CD4-positive, alpha-beta T cell treated with Interleukin-12 subunit alpha and Interleukin-12 subunit beta, for 1 hour (primary cell): ENCODE measurements around the gene USH1G.
"Not testable (repeated sequence)": the region's sequence is repeated elsewhere in the genome, so short reads cannot be mapped to it uniquely, and the experiment has no call there.

Source experiments
- DNase-seq: peaks from one replicate; pipeline ENCODE4 v3.0.0-alpha.2; 2020

USH1G gene

DNA sequence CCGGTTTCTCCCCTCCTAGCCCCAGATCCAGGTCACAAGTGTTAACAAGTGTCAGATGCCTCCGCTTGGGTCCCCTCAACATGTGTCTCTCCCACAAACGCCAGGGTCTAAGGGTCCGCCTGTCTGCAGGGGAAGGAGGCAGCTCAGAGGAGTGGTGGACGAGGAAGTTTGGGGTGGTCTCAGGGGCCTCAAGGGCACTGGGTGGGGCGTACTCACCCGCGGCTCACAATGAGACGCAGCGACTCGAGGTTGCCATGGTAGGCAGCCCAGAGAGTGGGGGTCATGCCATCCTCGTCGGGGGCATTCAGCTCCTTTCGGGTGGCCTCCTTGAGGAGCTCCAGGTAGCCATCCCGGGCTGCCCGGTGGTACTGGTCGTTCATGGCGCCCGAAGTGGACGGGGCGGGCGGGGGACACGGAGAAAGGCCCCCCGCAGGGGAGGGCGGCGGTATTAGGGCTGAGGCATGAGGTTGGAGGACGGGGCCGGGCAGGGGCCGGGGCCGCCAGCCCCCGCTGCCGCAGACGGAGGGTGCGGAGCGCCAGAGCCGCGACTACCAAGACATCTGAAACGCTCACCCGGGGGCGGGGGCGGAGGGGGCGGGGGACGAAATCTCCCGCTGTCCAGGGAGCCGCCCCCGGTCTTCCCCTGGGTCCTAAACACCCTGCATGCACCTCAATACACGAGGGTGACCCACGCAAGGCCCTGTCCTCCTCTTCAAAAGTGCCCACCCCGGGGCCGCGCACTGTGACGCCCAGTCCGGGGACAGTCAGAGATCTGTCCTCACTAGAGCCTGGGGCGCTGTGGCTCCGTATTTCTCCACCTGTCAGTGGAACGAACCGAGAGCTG, at the start of gene USH1G:
Gene USH1G (minus strand): TSS at position 562 of the 844 bp plus-strand sequence. CDS start 182 bp downstream, at position 380.
- DNase-seq = peak; percentile 18

DNA sequence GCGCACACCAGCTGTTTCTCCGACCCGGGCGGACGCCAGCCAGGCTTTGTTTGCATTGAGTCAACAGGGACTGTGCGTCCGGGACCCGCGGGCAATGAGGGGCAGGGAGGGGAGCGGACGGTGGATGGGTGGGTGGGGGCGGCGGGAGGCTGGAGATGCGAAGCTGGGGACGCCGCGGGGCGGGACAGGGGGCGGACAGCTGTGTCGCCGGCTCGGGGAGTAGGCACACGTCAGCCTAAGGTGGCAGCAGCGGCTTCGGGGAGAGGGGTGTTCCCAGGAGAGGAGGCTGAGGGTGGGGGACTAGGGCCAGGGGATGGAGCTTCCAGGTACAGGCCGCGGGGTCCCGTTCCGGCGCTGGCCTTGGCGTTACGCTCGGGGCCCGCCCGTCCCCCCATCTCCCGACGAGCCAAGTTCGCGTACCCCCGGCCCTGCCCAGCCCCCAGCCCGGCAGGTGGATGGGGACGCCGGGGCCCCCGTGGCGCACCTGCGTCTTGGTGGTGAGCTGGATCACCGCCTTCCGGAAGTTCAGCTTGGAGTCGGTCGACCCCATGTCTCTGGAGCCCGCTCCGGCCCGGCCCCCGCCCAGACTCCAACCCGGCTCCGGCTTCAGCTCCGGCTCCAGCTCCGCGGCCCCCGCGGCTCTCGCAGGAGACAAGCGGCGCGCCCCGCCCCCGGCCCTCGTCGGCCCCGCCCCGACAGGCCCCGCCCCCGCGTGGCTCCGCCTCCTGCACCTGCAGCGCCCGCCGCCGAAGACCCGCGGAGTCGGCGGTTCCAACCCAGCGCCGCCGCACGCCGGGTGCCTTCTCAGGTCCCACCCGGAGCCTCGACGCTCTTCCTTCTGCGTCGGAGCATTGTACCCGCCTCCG, 49.3 kb upstream of the USH1G start, which contains the start of gene HID1:
Gene HID1 (minus strand): TSS at position 653 of the 866 bp plus-strand sequence. CDS start 103 bp downstream, at position 550.
- peak; percentile 86 for DNase-seq

DNA sequence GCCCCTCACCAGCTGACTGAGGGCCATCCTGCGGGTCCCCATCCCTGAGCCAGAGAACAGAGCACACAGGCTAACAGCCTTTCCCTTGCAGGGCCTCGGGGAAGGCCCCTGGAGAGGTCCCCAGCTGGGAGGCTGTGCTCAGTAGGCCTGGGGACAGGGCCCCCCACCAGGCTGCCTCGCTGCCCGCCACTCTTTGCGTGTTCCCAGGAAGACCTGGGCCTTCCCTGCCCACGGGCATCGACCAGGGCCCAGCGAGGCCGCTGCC, 48.7 kb upstream of the USH1G start:
- DNase-seq = no peak

DNA sequence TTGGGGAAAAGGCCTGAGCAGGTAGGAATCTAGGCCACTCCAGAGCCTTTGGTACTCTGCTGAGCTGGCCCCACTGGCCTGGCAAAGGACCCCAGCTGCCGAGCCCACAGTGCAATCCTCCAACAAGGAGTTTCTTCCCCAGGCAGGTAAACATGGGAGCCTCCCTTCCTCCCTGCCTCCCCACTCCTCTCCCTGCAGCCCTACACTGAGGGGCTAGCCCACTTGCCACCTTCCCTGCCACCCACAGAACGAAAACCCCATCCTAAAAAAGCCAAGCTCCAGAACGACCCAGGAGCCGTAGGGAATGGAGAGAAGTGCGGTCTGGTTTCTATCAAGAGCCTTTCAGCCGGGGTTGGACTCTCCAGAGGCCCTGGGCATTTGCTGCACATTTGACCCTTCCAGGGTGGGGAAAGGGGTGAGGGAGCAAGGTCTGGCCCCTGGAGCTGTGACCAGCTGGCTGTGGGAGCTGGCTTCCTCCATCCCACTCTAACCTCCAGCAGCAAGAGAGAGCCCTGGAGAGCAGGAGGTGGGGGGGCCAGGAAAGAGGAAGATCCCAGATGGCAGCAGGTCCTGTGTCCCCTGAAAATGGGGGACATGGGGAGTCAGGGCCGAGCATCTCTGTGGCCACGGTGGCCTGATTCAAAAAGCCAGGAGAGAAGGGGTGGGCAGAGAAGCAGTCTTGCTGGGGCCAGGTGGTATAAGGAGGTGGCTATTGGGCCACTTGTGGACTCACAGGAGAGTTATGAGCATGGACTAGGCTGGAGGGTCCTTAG, 48.2 kb upstream of the USH1G start:
- no peak for DNase-seq

DNA sequence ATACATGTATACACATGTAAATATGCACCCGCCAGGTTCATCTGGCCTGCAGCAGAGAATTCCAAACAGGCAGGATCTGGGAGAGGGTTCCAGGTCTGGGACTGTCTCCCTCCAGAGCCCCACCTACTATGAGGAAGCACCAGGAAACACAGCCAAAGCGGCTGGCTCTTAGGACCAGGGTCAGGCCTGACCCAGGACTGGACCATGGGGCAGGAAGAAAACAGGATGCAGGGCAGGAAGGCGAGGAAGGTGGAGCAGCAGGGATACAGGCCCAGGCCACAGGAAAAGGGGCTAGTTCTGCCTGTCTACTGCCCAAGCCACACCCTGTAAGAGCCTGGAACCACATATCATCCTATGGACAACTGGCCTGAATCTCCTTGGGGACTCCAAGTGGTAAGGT, 47.3 kb upstream of the USH1G start:
- no peak for DNase-seq

DNA sequence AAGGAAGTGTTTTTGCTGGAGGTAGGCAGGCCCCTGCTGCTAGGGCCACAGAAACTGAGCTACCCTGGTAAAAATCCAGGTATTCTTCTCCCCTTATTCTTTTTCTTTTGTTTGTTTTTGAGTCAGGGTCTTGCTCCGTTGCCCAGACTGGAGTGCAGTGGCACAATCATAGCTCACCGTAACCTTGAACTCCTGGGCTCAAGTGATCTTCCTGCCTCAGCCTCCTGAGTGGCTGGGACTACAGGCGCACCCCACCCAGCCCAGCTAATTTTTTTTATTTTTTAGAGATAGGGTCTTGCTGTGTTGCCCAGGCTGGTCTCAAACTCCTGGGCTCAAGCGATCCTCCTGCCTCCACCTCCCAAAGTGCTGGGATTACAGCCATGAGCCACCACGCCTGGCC, 46.4 kb upstream of the USH1G start:
- DNase-seq = not testable (repeated sequence)

DNA sequence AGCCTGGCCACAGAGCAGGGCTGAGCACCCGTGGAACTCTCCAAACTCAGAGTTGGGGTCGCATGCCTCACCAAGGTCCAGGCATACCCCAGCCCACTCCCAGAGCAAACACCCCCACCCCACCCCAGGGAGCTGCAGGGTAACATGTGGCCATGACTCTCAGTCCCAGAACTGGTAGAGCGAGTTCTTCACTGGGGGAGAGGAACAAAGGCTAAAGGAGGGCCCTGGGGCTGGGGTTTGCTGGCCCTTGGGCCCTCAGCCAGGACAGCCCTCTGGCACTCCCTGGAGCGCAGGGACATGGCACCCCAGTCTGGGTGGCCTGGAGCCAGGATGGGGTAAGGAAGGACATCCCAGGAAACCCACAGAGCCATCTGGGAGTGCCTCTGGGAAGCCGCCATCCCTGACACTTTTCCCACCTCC, 45.3 kb upstream of the USH1G start:
- DNase-seq = no peak

DNA sequence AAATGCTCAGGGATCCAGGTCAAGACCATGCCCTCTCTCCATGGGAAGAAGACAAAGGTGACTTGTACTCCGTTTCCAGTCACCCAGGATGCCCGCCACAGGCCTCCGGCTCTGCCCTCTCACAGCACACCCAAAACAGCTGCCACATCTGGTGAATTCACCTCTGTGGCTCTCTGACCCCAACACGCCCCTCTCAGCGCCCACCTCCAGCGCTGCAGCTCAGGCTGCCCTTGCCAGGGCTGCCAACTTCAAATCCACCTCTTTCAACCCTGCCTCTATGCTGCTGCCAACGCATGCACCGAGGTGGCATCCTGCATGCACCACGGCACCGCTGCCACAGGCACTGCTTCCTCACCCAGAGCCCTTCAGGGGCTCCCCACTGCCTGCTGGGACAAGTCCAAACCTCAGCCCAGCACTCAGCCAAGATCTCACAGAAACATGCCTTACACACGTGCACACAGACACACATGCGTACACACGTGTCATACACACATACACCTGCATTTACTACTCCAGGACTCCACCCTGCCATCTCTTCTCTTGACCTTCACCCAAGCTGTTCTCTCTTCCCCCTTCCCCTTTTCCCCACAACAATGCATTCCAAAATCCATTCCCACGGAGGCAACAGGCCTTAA, 42.0 kb upstream of the USH1G start:
- DNase-seq = no peak

DNA sequence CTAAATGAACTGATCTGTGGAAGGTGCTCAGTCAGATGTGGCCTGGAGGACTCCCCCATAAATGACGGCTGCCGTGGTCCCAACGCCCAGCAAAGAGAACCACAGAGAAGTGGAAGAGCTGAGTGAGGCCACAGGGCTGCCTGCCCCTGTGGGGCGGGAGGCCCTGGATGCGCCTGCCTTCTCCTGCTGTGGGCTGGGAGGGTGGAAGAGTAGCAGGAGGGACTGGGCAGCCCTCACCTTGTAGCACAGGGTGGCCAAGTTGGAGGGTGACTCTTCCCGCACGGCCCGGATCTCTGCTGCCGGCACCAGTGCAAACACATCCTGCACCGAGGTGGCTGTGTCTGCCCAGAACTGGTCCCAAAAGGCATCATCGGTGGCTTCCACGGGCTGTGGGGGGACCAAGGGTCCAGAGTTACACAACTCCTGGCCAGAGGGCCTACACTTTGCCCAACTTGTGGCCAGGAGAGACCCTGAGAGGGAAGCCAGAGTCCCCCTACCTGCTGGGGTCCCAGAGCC, 41.2 kb upstream of the USH1G start:
- no peak for DNase-seq

DNA sequence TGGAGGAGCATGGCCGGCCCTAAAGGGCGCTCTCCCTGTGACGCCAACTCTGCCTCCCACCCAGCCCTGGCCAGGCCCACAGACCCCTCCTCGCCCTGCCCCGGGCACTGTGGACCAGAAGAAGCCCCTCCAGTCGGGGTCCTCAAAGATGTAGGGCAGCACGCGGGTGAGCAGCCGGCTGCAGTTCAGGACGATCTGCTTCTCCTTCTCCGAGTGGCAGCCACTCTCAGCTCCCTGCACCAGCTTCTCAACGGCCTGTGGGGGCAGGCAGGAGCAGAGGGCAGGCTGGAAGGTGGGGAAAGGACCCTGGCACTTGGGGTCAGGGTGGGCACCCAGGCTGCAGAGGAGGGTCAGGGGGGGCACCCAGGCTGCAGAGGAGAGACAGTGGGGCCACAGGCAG, 40.6 kb upstream of the USH1G start:
- no peak for DNase-seq

DNA sequence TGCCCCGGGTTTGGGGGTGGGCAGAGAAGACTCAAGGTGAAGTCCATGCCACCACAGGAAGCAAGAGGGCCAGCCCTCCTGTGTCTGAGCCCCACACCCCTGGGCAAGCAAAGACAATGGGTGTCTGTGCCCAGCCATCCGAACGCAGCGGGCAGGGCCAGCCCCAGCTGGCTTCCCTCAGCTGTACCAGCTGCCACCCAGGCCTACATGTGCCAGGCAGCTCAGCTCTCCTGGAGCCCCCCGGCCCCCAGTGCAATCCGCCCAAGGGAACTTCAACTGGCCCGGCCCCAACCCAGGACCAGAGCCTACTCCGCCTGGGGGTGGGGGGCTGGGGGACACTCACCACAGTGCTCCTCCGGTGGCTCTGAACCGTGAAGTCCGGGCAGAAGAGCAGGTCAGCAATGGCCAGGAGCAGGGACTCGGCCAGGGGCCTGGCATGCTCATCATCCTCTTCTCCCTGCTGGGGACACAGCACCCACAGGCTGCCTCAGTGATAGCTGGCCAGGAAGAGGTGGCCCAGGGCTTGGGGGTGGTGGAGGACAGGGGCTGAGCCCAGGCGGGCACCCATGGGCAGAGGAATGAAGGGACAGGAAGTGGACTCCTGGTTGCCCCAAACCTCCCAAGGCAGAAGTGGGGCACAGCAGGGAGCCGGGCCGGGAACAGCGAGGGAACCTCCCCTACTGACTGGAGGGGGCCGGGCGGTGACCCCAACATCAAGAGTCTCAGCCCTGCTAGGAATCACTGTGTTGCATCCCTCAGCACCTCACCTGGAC, 39.8 kb upstream of the USH1G start:
- DNase-seq = no peak

DNA sequence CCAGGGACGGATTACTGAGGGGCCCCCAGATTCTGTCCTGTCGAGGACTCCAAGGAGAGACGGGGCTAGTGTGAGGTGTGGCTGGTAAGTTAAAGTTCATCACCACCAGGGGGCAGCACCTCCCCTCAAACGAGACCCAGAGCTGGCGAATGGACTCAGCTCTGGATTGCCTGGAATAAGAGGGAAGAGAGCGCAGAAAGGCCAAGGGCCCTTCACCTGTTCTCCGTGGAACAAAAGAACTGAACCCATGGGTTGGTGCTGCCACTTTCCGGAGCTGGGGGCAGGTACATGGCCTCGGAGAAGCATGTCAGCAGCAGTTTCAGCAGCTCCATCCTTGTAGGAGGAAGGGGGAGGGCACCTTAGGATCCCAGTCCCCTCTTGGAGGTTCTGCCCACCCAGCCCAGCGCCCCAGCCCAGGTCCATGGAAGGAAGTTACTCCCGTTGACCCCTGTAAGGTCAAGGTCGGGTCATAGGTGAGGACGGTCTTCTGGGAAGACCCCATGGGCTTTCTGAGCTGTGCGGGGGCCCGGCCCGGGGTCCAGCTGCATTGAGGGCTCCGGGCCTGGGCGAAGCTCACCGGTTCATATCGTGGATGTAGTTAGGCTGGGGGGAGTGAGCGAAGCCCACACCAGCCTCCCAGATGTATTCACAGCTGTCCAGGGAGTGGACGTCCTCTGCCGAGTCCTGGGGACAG, 38.7 kb upstream of the USH1G start:
- peak; percentile 84 for DNase-seq

DNA sequence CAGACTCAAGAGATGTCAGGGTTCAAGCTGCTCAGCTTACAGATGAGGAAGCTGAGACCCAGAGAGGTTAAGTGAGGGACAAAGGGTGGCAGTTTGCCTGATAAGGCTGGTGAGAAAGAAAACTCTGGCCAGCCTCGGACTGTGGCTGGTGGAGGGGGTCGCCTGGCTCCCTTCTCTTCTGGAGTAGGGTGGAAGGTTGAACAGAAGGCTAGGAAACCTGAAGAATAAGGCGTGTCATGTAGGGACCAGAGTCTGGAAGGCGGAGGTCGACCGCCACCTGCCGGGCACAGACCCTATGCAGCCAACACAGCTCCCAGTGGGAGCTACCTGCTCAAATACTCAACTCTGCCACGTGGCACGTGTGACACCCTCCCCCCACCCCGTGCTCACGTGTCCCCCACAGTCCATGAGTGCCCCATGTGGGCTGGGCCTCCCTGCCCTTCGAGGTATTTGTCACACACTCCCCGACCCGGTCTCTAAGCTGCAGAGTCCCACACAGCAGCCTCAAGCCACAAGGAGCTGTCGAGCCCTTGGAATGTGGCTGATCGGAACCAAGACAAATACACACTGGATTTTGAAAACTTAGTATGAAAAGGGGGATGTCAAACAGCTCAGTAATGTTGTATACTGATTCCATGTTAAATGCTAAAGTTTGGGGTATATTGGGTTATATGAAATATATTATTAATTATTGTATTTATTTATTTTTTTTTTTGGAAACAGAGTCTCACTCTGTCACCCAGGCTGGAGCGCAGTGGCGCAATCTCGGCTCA, 37.7 kb upstream of the USH1G start:
- DNase-seq = peak; percentile 55

DNA sequence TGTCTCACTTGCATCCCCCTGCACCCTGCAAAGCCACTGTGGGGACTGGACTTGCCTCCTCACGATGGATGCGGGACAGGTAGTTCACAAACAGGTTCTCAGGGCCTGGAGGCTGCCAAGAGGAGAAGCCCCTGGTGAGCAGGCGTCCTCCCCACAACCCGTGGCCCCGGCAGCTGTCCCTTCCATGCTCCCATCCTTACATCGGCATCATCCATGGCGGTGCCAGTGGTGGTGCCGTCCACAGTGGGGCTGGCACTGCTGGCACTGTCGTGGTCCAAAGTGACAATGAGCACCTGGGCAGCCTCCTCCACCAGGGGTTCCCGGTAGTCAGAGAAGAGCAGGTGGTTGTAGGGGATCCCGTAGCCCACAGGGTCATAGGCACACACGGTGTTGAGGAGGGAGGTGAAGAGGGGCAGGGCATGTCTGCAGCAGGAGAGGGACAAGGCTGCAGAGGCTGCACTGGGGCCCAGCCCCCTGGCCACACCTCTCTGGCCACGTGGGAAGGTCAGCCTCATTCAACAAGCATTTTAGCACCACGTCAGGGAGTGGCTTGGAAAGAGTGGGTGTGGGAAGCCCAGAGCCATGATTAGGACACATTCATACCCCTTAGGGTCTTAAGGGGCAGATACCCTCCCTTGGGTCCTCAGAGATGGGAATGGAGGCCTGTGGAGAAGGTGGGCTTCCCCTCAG, 36.9 kb upstream of the USH1G start:
- DNase-seq = no peak

DNA sequence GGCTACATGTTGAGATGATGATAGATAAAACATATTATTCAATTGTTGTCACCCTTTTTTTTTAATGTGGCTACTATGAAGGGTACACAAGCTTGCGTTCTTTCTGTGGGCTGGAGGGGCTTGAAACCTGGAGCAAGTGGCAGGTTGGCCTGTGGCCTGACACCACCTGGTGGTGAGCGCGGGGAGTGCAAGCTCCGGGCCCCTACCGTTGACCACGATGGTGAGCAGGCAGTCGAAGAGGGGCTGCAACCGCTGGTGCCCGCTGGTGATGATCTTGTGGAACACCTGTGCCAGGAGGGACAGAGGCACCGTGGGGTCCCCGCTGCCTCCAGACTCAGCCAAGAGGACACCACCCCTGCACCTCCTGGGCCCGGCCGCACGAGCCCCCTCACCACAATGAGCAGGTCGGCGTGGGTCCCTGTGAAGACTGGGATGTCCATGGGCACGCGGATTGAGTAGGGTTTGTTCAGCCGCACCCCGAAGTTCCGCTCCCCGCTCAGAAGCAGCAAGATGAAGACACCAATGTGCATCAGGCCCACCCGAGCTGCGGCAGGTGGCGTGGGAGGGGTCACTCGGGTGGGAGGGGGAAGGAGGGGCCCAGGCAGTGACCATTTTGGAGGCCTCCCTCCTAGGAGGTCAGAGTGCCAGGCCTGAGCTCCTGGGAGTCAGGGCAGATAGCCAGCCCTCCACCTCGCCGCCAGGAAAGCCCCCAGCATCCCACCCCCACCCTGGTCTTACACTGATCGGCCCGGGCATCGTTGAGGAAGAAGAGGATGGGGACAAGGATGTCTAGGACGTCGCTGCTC, 35.1 kb upstream of the USH1G start:
- DNase-seq = peak; percentile 76

DNA sequence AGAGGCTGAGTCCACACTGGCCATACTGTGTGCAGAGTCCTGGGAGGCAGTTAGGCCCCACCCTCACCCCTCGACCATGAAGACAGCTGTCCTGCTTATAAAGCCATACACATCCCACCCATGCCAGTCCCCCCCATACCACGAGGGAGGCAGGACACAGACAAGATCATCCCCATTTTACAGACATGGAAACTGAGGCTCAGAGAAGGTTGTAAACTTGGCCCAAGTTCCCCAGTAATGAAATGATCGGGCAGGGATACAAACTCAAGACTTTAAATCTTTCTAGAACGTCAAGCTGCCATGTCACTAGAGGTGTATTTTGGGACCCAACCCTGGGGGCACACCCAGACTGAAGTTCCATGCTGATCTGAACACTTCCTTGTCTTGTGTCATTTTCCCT, 33.0 kb upstream of the USH1G start:
- no peak for DNase-seq

DNA sequence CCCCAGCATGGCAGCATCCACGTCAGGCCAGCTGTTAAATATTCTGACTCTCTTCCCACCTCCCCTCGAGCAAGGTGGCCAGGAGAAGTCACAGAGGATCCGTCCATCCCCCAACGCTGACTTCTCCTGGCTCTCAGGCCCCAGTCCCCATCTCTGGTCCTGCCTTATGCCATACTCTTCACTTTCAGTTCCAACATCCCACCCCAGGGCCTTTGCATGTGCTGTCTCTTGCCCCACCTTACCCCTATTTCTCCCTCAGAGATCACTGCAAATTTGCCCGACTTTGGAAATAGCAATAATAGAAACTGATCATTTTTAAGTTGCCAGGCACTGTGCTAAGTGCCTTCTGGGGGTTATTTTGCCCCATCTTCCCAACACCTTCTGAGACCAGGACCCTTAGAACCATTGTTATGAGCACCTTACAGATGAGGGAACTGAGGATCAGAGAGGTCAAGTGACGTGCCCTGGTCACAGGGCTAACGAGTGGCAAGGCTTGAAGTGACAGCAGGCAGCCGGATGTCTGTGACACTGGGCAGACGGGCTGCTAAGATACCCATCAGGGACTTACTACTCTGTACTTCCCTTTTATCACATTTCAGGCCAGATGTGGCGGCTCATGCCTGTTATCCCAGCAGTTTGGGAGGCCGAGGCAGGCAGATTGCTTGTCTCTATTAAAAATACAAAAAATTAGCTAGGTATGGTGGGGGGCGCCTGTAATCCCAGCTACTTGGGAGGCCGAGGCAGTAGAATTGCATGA, 31.8 kb upstream of the USH1G start:
- DNase-seq = no peak

DNA sequence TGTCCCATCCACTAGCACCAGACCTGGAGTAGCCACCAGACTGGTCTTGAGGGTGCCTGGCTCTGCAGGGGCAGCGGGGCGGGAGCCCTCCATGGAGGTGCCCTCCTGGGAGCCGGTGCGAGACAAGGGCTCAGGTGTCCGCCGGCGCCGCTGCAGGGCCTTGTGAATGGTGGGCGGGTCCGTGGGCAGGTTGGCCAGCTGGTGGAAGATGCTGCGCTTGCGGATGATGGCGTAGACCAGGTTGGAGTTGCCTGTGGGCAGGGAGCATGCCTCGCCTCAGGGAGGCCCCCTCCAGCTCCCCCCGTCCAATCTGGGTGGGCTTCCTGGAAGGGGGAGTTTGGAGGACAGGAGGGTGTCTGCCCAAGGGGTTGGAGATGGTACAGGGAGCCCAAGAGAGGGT, 31.1 kb upstream of the USH1G start:
- DNase-seq = no peak
